SU-DHL-6 (cell line): ENCODE measurements around the gene EPHA5.

Experiments used
- H2AFZ ChIP-seq: fragments of 200-600 bp; sonication (generic); 2 replicates; pipeline ENCODE4 v1.6.1; 2014; ENCODE audit warnings: low read depth, mild to moderate bottlenecking, moderate library complexity, mixed read lengths, antibody characterized with exemption, low read length; ENCODE audit not compliant: severe bottlenecking
- H3F3A ChIP-seq: fragments of 200-600 bp; shearing (Covaris generic); 2 replicates; pipeline ENCODE4 v1.6.0; 2016; ENCODE audit warnings: antibody characterized with exemption, mild to moderate bottlenecking; ENCODE audit not compliant: insufficient read depth
- H3K27ac ChIP-seq: fragments of 200-600 bp; sonication (generic); 2 replicates; pipeline ENCODE4 v1.5.1; 2016; ENCODE audit warnings: low read depth, mild to moderate bottlenecking, low read length, moderate library complexity, mixed read lengths
- H3K27me3 ChIP-seq: fragments of 200-600 bp; sonication (generic), shearing (Covaris generic); 2 replicates; pipeline ENCODE4 v1.6.0; 2014; ENCODE audit warnings: mild to moderate bottlenecking, low read length
- H3K36me3 ChIP-seq: fragments of 200-600 bp; sonication (generic); 2 replicates; pipeline ENCODE4 v1.6.1; 2014; ENCODE audit warnings: mild to moderate bottlenecking, low read length, mixed read lengths
- H3K4me2 ChIP-seq: fragments of 300-600, 200-600 bp; shearing (Covaris generic), sonication (generic); 2 replicates; pipeline ENCODE4 v1.6.0; 2014; ENCODE audit warnings: low read length, low read depth, mild to moderate bottlenecking; ENCODE audit not compliant: poor library complexity, severe bottlenecking
- H3K4me3 ChIP-seq: fragments of 200-600 bp; sonication (generic); 2 replicates; pipeline ENCODE4 v1.5.1; 2014; ENCODE audit warnings: antibody characterized with exemption, low read length, mild to moderate bottlenecking, mixed read lengths; ENCODE audit not compliant: insufficient read depth, poor library complexity, severe bottlenecking
- H3K79me2 ChIP-seq: fragments of 200-600 bp; sonication (generic); 2 replicates; pipeline ENCODE4 v1.6.1; 2014; ENCODE audit warnings: mild to moderate bottlenecking, low read length, moderate library complexity; ENCODE audit not compliant: insufficient read depth
- H3K9ac ChIP-seq: fragments of 200-600 bp; sonication (generic); 2 replicates; pipeline ENCODE4 v1.7.0; 2014; ENCODE audit warnings: mild to moderate bottlenecking, low read length
- H3K9me2 ChIP-seq: fragments of 200-600 bp; sonication (generic); replicated peaks from 2 replicates; pipeline ENCODE4 v1.6.1; 2014; ENCODE audit warnings: low read length; ENCODE audit not compliant: insufficient read depth
- H3K9me3 ChIP-seq: fragments of 200-600 bp; sonication (generic); 2 replicates; pipeline ENCODE4 v1.6.1; 2014; ENCODE audit warnings: low read length, mixed read lengths; ENCODE audit not compliant: insufficient read depth
- H4K20me1 ChIP-seq: fragments of 200-600 bp; sonication (generic); 2 replicates; pipeline ENCODE4 v1.6.1; 2014; ENCODE audit warnings: low read depth, mild to moderate bottlenecking, antibody characterized with exemption, low read length, moderate library complexity, mixed read lengths
- EZH2phosphoT487 ChIP-seq: fragments of 200-600 bp; sonication (generic), shearing (Covaris generic); conservative IDR thresholded peaks from 2 replicates; pipeline ENCODE4 v1.6.1; 2018; ENCODE audit warnings: mild to moderate bottlenecking, antibody characterized with exemption, low read length, moderate library complexity, mixed read lengths
- TF ChIP-seq, protein P1 (sequence below): fragments of 200-600 bp; sonication (generic); IDR thresholded peaks from one replicate; pipeline ENCODE4 v1.5.1; 2017; ENCODE audit warnings: antibody characterized with exemption, mild to moderate bottlenecking, low read length, moderate library complexity; ENCODE audit not compliant: insufficient read depth, poor library complexity, severe bottlenecking

The EPHA5 gene

DNA sequence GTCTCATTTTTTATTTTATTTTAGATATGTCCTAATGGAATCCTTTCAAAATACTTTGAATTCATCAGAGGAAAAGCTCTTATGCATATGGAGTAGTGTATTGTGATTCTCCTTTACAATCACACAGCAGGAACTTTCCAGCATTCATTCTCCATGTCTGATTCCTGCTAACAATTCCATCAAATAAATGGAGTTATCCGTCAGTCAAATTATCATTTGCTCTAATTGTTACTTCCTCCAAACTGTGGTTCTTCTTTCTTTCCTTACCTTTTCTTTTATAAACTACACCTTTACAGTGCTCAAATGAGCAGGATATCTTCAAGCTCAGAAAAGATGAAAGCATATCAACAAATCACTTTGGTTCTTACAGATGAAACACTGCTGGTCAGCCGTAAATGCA, 80.4 kb downstream of the EPHA5 start:
- H3K4me2 ChIP-seq = no peak overlapping the region
- H3K9ac ChIP-seq = no peak overlapping the region
- H3K4me3 ChIP-seq = no peak overlapping the region
- no peaks in the 10 kb centered on the region for H3K9me3 ChIP-seq
- no peaks in the 10 kb centered on the region for H3F3A ChIP-seq
- no peaks in the 10 kb centered on the region for H3K79me2 ChIP-seq
- no peak overlapping the region for H2AFZ ChIP-seq
- no peak overlapping the region for H3K27ac ChIP-seq
- TF ChIP-seq EZH2phosphoT487 = no peak
- TF ChIP-seq, protein P1, sequence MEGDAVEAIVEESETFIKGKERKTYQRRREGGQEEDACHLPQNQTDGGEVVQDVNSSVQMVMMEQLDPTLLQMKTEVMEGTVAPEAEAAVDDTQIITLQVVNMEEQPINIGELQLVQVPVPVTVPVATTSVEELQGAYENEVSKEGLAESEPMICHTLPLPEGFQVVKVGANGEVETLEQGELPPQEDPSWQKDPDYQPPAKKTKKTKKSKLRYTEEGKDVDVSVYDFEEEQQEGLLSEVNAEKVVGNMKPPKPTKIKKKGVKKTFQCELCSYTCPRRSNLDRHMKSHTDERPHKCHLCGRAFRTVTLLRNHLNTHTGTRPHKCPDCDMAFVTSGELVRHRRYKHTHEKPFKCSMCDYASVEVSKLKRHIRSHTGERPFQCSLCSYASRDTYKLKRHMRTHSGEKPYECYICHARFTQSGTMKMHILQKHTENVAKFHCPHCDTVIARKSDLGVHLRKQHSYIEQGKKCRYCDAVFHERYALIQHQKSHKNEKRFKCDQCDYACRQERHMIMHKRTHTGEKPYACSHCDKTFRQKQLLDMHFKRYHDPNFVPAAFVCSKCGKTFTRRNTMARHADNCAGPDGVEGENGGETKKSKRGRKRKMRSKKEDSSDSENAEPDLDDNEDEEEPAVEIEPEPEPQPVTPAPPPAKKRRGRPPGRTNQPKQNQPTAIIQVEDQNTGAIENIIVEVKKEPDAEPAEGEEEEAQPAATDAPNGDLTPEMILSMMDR = no peak
- H3K9me2 ChIP-seq = no peaks in the 10 kb centered on the region
- no peaks in the 10 kb centered on the region for H4K20me1 ChIP-seq
- H3K36me3 ChIP-seq = no peaks in the 10 kb centered on the region
- no peaks in the 10 kb centered on the region for H3K27me3 ChIP-seq

DNA sequence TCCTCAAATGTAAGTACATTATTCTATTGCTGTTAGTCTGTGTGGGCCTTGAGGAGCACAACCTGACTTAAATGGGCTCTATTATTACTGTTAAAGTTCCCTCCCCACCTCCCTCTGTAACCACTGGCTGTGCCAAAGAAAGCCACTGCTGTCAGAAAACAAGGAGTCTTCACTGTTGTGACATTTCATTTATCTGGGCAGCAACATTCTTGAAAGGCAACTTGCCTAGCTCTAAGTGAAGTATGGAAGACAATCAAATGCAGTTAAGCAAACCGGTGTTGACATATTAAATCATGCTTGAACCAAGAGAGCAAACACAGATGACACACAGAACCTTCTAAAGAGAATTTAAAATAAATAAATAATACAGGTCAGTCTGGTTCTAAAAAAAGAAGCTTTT, 81.0 kb downstream of the EPHA5 start:
- no peak overlapping the region for H3K4me2 ChIP-seq
- no peak overlapping the region for H2AFZ ChIP-seq
- no peak overlapping the region for H3K9ac ChIP-seq
- TF ChIP-seq, protein P1 = no peak
- no peak for TF ChIP-seq EZH2phosphoT487
- H3K27me3 ChIP-seq = no peaks in the 10 kb centered on the region
- H3K79me2 ChIP-seq = no peaks in the 10 kb centered on the region
- no peak overlapping the region for H3K27ac ChIP-seq
- H3K4me3 ChIP-seq = no peak overlapping the region
- H3F3A ChIP-seq = no peaks in the 10 kb centered on the region
- no peaks in the 10 kb centered on the region for H3K9me2 ChIP-seq
- no peaks in the 10 kb centered on the region for H3K36me3 ChIP-seq
- no peaks in the 10 kb centered on the region for H3K9me3 ChIP-seq
- no peaks in the 10 kb centered on the region for H4K20me1 ChIP-seq

DNA sequence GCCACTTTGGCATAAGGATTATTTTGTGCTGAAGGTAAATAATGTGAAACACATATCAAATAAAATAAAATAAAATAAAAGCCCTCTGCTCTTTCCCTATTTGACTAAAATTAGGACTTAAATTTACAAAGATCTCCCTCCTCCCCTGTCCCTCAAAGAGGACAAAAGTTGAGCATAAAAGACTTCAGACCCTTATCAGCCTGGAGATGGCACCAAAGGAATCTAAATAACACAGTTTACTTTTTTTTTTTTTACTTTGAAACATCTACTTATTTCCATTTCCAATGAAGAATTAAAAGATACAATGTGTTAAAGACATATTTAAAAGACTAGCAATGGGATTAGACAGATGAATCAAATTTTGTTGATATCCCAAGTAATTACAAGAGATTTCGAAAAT, 89.7 kb downstream of the EPHA5 start:
- Histone ChIP-seq H3K9me2 (no peaks in the 10 kb centered on the region), H3F3A (no peaks in the 10 kb centered on the region), H3K79me2 (no peaks in the 10 kb centered on the region), H4K20me1 (no peaks in the 10 kb centered on the region), H2AFZ (no peak overlapping the region), H3K27ac (no peak overlapping the region), H3K4me3 (no peak overlapping the region), H3K27me3 (no peaks in the 10 kb centered on the region), H3K36me3 (no peaks in the 10 kb centered on the region), H3K9ac (no peak overlapping the region), H3K4me2 (no peak overlapping the region), H3K9me3 (no peaks in the 10 kb centered on the region)
- TF ChIP-seq, protein P1 = no peak
- no peak for TF ChIP-seq EZH2phosphoT487
